VCaP (cell line): ENCODE data around the gene LAMC1.
A peak's percentile ranks its signal among the peaks of the same experiment; 100 is the strongest.

Experiments
- H3K27ac ChIP-seq: fragments of 450-650 bp; 2 replicates; pipeline ENCODE4 v1.5.1; 2017
- TF ChIP-seq, protein P1 (sequence below): fragments of 450-650 bp; conservative IDR thresholded peaks from 2 replicates; pipeline ENCODE4 v1.5.1; 2017; ENCODE audit warnings: mild to moderate bottlenecking, moderate library complexity

Gene LAMC1

GRCh38 chr1:183180634-183181056 lies 157.4 kb downstream of the LAMC1 start:
- H3K27ac ChIP-seq: peak overlapping the region; percentile 38
- TF ChIP-seq, protein P1, sequence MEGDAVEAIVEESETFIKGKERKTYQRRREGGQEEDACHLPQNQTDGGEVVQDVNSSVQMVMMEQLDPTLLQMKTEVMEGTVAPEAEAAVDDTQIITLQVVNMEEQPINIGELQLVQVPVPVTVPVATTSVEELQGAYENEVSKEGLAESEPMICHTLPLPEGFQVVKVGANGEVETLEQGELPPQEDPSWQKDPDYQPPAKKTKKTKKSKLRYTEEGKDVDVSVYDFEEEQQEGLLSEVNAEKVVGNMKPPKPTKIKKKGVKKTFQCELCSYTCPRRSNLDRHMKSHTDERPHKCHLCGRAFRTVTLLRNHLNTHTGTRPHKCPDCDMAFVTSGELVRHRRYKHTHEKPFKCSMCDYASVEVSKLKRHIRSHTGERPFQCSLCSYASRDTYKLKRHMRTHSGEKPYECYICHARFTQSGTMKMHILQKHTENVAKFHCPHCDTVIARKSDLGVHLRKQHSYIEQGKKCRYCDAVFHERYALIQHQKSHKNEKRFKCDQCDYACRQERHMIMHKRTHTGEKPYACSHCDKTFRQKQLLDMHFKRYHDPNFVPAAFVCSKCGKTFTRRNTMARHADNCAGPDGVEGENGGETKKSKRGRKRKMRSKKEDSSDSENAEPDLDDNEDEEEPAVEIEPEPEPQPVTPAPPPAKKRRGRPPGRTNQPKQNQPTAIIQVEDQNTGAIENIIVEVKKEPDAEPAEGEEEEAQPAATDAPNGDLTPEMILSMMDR: no peak

- peak within 1 kb of the TSS; percentile 70 for H3K27ac ChIP-seq
- TF ChIP-seq, protein P1: peak; percentile 66
Observed at GRCh38 chr1:183185941-183186490, 162.8 kb downstream of the LAMC1 start, which contains the start of gene LAMC2. Gene LAMC2, plus strand, starts transcription at chr1:183186264. Its CDS starts 89 bp downstream, at chr1:183186353.

DNA sequence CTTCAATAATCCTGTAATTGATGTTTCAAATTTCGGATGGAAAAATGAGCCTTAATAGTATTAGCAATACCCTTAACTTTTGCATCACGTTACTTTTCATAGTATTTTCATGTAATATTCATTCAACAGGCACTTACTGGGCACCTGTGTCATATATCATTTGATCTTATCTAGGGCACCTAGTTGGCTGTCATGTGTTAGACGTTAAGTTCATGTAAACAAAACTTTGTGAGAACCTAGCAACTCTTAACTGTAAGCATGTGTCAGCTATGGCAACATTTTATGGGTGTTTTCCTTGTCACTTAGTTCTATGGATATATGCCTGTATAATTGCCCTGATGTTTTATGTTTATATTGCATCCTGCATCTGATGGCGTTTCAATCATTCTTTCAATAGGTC lies 163.6 kb downstream of the LAMC1 start:
- H3K27ac ChIP-seq: peak overlapping the region; percentile 70
- TF ChIP-seq, protein P1: no peak

DNA sequence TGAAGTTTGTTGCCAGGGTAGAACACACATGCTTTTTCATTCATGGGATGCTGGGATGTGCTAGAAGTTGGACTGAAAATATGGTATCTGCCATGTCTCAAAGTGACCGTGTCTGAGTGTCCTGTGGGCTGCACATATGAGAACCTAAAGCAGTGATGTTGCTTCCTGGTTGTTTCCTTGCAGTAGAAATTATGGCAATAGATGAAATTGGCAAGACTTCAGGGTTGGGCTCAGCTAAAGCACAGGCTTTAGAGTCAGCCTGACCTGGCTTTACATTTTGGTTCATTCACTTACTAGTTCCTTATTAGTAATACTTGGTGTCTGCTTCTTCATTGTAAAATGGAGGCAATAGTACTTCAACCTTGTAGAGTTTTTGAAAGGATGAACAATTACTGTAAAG lies 165.0 kb downstream of the LAMC1 start:
- TF ChIP-seq, protein P1: no peak
- H3K27ac ChIP-seq: no peak overlapping the region

DNA sequence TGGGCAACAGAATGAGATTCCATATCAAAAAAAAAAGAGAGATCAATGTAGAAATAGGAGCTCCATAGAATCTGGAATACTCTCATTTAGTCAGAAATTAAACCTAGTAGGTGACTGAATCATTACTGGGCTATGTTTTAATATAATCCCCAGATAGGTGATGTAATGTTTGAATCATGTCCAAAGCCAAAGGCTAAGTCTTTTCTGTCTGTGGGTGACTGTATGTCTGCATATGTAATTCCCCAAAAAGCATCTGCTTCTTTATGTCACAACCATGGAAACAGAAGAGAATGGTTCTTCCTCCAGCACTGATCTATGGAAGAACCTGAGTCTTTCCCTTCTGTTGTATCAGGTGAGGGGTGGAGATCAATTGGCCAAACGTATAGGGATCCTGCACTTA lies 168.6 kb downstream of the LAMC1 start:
- H3K27ac ChIP-seq: no peak overlapping the region
- TF ChIP-seq, protein P1: no peak

- TF ChIP-seq, protein P1: no peak
- H3K27ac ChIP-seq: no peak overlapping the region
Observed at GRCh38 chr1:183193963-183194525, 170.8 kb downstream of the LAMC1 start.

GRCh38 chr1:183194527-183195141 lies 171.4 kb downstream of the LAMC1 start:
- TF ChIP-seq, protein P1: no peak
- H3K27ac ChIP-seq: no peak overlapping the region
